Measurements from ENCODE around the gene CCDC192.

The CCDC192 gene

DNA sequence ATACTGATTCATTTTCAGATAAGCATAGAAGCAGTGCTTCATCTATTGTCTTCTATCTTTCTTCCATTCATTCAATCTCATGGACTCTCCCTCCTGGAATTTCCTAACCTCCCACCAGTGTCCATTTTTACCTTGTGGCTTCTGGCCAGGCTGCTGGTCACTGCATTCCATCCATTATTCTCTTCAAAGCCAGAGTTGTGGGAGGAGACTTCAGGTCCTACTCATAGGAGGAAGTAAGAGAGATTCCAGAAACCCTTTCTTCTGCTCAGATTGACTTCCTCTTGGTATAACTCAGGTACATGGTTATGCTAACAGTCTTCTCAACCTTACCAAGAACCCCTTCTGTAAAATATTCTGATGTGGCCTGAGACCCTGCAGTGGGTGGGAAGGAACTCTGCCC, 227.1 kb downstream of the CCDC192 start:
- no peak for DNase-seq

DNA sequence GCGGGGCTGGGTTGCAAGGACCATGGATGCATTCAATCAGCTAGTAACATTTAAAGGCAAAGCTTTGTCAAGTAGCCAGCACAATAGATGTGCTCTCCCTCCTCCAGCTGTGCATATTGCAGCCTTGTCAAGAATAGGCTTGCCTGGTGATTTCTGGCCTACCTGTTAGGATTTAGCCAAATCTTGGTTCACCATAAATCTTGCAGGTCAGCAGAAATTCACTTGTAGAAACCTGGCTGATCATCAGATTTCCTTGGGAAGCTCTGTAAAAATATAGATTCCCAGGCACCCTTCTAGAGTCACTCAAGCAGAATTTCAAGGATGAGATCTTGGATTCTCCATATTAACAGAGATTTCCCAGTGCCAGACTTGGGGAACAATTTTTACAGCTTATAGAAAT, 228.2 kb downstream of the CCDC192 start:
- DNase-seq = no peak

DNA sequence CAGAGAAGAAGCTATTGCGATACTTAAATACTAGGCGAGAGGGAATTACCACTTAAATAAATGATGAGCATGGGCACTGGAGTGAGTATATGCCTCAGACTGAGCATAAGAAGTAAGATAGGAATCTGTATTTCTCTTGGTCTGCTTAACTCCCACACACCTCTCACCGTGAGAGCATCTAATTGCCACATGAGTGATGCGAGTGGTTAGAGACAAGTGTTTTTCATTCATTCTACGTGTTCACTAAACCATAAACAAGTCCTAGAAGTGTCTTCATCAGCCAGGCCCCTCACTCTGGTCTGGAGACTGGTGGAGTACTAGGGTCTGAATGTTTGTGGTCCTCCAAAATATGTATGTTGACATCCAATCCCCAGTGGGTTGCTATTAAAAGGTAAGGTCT, 230.2 kb downstream of the CCDC192 start:
- DNase-seq = no peak

DNA sequence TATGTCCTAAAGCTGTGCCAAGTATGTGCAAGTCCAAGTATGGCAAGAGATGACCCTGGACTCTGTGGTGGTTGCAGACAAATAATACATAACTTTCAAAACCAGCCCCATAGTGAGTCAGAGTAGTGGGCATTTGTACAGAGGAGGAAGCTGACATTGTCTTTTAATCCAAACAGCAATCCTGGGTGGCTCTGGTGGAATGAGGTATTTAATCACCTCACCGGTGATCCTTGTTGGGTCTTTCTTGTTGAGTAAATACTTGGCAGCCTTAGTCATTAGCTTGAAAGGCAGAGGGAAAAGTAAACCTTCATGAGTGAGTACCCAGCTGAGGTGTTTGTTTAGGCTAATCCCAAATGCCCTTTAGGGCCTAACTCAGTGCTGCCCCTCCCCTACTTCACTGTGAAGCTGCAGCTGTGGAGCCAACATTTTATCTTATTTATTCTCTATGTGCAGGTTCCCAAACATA, 231.6 kb downstream of the CCDC192 start:
- no peak for DNase-seq

DNA sequence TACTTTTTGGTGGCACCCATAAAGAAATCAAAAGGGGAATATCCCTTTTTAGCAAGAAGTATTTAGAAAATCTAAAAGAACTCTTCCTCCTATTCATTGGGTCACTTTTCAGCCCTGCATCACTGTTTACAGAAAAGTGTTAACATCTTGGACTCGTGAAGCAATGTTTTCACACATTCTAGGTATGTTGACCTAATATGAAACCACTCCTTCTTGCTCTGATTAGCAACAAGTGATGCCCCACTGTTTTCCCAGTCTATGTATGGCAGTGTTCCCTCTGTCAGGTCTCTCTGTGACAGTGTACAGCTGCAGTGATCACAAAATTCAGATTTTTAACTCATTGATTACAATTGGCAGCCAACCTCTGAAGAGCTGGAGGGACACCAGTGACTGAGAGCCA, 232.2 kb downstream of the CCDC192 start:
- DNase-seq = no peak

DNA sequence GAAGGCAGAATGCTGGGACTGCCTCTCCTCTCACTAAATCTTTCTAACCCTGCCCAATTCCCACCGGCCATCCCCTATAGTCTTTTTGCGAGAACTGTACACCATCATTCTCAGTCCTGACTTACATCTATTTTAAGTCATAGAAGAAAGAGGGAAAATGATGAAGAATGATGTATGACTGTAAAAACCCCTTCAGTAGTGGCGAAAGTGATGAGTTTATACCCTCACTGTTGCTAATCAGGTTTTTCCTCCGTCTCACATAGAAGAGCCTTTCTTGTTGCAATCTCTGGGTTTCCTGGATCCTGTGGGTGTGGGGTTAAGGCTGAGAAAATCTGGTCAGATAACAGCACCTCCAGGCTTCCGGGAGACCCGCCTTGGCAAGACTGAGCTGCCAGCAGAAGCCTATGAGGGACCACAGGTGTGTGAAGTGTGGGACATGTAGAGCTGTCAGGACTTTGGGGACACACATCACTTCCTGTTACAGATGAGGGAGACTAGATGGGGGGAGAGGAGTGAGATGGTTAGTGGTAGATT, 233.3 kb downstream of the CCDC192 start:
- DNase-seq = no peak

DNA sequence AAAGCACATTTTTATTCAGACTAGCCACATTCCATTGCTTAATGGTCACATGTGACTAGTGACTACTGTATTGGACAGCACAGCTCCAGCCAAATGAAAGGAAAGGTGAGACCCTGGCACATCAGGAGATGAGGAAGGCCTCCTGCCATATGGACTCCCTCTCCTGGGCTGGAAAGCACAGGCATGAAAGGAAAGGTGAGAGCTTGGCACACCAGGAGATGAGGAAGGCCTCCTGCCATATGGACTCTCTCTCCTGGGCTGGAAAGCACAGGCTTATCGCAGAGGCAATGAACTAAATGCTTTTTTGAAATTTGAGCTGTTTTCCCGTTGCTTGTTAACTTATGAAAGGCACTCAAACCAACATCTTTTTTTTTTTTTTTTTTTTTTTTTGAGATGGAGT, 235.6 kb downstream of the CCDC192 start:
- DNase-seq = no peak

DNA sequence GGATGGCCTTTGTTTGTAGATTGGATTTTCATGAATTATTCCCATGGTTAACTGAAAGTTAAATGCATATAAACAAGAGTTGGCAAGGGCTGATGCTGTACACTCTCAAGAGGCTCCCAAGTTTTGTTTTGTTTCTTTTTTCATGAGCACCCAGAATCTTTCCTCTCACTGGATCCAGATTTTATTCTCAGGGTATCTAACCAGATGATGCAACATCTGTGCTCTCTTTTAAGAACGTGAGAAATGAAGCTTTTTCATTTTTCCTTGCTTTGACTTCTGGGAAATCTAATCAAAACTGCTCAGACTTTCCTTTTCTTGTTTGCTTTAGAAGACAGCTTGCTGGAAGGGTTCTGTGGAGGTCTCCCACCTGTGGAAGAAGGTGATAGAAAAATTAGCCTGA, 237.7 kb downstream of the CCDC192 start:
- DNase-seq = no peak

DNA sequence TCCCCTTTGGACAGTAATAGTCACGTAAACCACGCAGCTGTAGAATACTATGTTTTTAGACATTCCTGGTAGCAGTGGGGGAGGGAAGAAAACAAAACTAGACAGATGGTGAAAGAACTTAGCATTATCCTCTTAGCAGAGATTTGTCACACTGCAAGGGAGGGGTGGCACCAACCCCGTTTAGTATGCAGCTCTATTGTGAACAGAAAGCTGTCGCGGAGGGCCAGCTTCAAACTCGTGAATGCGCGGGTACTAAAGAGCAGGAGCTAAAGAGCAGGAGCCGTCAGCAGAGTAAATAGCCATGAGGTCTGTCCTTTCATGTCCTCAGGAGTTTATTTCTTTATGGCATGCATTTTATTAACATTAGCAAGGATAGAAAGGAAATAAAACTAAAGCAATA, 238.5 kb downstream of the CCDC192 start:
- peak; percentile 54 for DNase-seq

DNA sequence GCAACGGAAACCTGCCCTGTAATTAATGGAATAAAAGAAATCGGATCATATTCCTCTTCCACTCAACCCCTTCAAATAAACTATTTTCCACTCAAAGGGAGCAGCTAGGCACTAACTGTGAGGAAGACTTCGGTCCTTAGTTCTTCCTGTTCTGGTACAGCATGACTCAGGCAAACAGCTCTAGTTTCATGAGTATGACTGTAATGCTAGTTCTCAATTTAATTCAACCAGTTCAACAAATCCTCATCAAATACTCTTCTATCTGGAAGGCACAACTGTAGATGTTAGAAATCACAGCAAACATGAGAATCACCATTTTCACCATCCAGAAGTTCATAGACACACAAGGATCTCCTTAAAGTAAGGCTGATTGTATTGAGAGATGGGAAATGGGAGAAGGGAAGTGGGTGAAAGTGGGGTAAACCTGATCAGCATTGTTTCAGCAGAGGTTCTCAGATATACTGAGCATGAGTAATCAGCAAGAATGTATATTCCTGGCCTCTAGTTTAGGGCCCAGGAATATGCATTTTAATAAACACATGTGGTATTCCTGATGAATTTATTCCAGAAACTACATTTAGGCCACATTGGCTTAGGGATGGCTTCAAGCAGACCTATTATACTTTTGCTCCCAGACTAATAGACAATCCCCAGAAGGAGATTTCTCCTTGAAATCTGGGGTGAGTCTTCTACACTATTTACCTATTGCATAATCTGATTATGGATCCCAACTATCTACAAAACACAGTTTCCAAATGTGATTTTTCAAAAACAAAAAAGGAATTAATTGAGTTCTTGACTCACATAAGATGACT, 239.3 kb downstream of the CCDC192 start:
- no peak for DNase-seq

DNA sequence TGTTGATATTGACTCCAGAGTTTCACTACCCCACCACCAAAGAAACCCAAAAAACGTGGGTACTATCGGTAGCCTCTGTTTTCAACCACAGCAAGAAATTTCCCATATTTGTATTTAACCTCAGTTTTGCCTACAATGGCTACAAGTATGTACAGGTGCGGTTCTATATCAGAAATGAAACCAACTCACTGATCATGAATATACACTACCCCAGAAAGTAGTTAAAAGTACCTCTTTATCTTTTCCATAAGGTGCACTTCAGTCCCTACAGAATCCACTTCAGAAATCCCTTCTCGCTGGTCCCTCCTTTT, 239.8 kb downstream of the CCDC192 start:
- no peak for DNase-seq

DNA sequence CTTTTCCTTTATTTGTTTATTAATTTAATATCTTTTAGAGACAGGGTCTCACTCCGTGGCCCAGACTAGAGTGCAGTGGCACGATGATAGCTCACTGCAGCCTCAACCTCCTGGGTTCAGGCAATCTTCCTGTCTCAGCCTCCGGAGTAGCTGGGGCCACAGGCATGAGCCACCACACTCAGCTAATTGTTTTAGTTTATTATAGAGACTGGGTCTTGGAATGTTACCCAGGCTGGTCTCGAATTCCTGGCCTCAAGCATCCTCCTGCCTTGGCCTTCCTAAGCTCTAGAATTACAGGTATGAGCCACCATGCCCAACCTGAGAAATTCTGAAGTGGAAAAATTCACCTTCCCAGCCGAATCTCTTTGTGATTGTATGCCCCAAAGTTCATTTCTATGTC, 240.9 kb downstream of the CCDC192 start:
- no peak for DNase-seq

DNA sequence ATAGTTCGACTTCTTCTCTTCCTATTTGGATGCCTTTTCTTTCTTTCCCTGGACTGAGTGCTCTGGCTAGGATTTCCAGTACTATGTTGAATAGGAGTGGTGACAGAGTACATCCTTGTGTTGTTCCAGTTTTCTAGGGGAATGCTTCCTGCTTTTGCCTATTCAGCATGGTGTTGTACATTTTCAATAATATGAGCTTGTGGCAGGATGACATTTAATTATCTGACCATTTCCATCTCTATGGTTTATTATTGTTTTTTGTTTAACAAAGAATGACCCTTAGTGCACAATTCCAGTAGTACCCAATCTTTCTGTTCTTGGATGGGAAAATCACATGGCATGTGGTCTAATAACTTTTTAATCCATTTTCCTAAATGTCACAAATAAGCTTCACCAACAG, 244.8 kb downstream of the CCDC192 start:
- no peak for DNase-seq

DNA sequence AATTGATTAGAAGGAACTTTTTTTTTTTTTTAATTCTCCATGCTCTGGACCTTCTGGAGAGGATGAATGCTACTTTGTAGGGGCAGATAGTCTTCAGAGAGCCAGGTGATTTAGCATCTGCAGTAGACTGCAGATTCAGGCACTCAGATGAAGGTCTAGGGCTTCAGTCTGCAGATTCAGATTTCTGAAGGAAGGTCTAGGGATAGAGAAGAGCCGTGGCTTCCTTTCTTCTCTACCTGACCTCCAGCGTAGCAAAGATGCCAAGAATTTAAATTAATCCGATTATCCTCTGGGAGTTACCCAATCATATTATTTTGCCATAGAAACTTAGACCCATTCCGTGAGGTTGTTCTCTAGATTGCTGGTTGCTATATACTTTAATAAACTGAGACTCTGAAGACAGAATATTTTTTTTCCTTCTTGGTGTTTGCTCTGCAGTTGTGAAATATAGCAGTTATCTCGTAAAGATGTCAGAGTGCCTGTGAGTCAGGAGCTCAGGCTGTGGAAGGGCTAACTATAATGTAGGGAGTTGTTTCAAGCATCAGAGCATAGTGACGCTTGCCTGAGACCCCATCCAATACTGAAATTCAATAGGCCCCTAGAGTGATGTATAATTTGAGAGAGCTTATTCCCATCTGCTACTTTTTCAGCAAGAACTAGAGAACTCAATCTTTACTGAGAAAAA, 247.7 kb downstream of the CCDC192 start:
- DNase-seq = no peak

DNA sequence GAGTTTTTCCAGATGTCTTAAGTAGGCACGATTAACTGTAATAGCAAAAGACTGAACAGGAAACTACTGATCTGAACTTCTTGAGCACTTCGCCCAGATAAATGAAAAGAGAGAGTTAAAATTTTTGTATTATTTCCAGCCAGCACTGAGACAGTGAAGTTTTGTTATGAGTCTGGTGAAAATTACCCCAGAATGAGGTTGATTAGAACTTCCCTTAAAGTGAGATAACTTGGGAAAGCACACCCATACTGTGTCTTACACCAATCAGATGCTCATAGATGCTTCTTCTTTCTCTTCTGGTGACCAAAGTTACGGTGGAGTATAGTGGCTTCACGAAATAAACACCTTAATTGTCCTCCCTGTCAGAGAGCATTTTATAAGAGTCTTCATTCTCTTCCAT, 248.6 kb downstream of the CCDC192 start:
- no peak for DNase-seq

DNA sequence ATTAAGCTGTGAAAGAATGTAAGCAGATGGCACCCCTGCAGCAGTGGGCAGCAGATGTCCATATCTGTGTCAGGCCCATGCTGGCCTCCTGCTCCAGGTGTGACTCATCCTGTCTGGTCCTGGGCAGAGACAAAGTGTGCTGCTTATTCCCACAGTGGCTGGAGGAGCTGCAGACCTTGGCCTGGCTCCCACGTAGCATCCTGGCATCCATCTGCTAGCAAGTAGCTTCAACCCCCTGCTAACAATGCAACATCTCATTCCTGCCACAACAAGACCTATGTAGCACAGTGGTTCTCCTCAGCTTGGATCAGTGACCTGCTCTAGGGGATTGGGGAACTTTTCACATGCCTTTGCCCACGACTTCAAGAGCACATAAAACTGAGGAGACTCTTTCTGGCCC, 254.0 kb downstream of the CCDC192 start:
- no peak for DNase-seq

DNA sequence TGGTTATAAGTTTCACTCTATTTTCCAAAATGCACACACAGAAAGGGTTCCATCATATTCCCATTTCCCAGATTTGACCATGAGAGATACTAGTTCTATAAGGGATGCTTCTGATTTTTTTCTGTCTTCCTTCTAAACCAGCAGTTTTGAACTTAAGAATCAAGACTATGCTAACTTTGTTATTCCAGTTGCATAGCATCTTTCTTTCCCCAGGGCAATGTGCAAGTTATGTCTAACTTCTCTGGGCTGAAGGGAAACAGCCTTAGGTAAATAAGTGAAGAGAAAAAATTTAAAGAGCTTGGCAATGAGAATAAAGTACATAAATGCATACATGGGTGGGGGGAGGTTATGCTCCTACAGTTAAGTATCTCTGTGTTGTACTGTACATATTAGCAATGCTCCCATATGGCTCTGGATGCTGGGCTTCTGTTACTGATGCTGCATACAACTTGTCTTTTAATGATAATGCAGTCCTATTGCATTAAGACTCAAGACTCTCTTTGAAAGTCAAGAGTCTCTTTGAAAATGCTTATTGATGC, 254.6 kb downstream of the CCDC192 start:
- DNase-seq = no peak

DNA sequence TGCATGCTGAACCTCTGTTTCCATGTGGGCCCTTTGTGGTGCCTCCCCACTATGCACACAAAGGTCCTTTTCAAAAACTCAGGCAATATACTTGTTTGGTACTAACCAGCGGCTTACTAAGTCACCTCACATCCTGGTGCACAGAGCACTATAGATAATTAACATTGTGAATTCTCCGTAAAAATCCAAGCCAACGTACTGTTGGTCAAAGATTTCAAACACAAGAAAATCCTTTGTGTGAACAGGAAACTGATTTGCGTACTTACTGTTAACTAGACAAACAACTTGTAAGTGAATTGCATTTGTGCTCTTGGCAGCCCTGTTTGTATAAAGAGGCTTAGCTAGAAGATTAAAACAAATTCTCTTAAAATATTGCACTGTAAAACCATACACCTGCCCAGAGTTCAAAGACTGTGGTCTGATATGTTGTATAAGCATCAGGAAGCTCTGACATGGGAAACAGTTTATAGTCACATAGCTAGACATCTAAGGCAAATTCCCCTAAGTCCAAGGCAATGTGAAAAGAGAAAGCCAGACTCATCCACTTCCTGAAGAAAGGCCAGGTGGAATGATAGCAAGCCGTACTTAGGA, 255.3 kb downstream of the CCDC192 start:
- DNase-seq = no peak

DNA sequence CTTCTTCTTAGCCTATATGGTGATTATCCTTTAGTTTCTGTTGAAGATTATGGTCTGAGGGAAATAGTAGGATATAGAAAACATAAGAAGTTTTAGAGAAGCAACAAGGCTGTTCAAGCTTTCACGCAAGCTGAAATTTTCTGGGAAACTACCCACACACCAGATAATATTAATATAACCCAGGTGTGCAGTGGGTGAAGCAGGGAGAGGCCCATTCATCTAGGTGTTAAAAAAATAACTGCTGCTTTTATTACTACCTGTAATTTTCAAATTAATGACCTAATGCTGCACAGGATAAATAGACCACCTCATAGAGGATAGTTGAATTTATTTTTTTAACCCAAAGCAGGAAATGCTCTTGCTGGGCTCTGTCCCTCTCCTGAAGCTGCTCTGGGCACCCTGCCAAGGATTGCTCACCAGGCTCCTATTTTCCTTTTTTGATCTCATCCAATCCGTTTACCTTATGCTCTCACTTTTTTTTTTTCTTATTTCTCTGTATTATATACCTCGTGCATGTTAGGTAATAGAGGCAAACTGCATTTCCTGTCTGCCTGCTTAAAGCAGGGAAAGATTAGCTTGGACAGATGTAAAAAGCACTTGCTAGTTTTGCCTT, 256.1 kb downstream of the CCDC192 start:
- peak; percentile 68 for DNase-seq

DNA sequence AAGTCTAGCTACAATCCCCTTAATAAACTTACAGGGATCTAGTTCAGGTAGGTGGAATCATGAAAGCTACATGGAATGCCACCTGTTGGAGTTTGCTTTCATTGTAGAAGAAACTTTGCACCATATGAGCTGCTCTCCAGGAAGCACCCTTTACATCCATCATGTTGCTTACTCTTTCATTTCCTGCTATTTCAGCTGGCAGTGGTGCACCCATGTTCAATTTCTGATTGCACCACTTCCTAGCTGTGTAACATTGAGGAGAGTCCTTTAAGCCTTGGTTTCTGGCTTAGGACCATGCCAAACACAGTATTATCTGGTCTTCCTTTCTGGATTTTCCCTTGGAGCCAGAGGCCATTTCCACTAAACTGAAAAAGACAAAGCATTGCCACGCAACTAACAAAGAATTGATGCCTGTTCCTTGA, 257.1 kb downstream of the CCDC192 start:
- no peak for DNase-seq

DNA sequence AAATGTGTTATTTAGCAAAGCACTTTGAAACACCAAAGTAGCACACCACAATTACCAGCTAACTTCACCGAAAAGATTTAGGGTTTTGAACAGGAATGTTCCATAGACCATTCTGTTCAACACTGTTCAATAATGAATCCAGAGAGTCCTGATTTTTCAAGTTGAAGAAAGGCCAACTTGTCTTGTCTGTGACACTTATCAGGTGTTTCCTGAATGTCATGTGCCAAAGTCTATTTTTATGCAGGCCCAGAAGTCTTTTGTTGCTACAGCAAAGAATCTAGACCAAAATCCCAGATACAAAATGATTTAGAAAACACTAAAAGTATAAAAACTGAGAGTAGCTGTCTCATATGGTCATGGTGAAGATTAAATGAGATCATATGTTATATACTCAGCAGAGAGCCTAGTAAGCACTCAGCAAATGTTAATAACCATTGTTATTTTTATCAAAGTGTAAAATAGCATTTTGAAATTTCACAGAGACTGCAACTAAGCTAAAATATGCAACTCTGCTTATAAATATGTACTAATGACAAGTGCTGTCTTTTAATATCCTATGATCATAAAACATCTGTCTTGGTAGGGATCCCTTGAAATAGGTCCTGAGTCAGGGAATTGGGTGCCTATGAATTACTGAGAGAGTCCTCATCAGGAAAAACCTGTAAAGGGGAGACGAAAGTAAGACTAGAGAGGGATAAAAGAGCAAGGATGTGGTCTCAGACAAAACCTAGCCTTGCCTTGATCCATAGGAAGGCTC, 258.0 kb downstream of the CCDC192 start:
- DNase-seq = no peak

DNA sequence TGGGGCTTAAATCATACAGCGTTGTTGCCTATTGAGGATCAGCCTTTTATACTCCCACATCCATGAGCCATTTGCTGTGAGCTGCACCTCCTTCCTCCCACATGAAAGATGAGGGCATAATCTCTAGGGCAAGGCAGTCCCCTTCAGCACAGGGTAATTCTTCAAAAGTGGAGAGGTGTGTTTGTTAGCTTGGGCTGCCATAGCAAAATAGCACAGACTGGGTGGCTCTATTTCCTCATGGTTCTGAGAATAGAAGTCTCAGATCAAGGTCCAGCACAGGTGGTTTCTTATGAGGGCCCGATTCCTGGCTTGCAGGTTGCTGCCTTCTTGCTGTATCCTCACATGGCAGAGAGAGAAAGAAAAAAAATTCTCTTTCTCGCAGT, 258.6 kb downstream of the CCDC192 start:
- no peak for DNase-seq

DNA sequence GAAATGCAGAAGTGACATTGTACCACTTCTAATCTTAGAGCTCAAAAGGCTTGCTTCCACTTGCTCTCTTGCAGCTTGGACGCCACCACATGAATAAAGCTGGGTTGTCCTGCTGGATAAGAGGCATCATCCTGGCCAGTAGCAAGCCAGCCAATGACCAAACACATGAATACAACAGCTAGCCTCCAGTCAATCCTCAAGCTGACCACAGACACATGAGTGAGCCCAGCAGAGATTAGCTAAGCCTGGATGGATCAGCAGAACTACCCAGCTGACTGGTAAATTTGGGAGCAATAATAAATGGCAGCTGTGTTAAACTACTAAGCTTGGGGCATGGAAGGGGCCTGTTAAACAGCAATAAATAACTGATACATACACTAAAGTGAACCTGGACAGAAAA, 259.3 kb downstream of the CCDC192 start:
- no peak for DNase-seq

Data from eye (tissue), 1 donor.